Measurements from ENCODE around the gene MT1X. TPM values are rescaled to one million over a fixed set of nuclear protein-coding genes. Genes with fewer than 3 reads are reported as not detected.

MT1X gene
- 17.2 and 17.8 TPM in 2 replicates for total RNA-seq (2014; rRNA removed; shearing (Covaris generic))
- polyA plus RNA-seq (2015; cell fraction: cytosol; rRNA removed) = 37.9 and 46.2 TPM in 2 replicates
- 2.9 and 3.6 TPM in 2 replicates for polyA plus RNA-seq (2015; cell fraction: nucleus; rRNA removed)

DNA sequence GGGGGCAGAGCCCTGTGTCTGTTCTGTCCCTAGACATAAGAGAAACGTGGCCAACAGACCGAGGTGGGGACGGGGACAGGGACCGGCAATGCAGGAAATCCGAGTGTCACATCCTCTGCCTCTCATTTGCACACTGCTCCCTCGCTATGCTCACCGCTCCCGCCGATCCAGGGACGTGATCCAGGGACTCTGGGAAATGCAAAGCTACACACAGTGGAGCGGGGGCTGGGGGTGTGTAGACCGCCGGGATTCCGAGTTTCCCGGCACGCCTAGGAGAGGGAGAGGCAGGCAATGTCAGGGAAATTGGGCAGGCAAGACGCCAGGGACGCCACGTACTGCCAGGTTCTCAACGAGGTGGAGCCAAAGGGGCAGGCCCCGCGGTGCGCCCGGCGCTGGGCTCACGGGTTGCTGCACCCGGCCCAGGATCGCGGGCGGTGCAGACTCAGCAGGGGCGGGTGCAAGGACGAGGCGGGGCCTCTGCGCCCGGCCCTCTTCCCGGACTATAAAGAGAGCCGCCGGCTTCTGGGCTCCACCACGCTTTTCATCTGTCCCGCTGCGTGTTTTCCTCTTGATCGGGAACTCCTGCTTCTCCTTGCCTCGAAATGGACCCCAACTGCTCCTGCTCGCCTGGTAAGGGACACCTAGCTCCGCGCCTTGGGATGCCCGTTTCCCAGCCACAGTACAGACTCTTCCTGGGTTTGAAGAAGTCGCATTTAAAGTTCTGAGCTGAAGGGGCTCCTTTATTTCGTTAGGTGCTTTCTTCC lies at the start of gene MT1X:
TSS of gene MT1X (plus strand) at position 532 of the 764 bp plus-strand sequence. CDS start at position 603, 71 bp downstream.
- peak; percentile 79 for DNase-seq (ENCODE audit: low read depth, low spot score)
- in situ Hi-C loops (cut with HindIII; ENCODE audit: low pct_unique_long_range_greater_than_20kb, low sequenced_read_pairs) = no loop called here

DNA sequence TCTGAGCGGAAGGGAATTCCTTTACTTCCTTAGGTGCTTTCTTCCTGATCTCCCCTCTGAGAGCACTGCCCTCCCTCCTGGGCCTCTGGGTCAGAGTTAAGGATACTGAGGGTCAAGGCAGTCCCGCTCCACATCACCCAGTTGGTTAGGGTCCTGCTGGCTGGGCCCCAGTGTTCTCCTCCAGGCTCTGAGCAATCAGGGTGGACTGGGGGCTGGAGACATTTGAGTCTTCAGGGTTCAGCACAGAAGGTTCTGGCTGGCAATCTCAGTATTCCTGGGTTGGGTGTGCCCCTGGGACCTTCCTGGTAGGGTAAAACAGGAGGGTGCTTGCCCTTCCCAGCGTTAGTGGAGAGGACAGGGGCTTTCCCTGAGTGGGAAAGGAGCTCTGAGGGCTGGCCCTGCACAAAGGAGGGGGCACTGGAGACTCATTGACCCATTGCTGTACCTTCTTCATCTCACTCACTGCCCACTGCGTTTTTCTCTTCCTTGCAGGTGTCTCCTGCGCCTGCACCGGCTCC lies 49.4 kb upstream of the MT1X start:
- DNase-seq (ENCODE audit: low read depth, low spot score) = no peak
- in situ Hi-C loops (cut with HindIII; ENCODE audit: low pct_unique_long_range_greater_than_20kb, low sequenced_read_pairs) = no loop called here

DNA sequence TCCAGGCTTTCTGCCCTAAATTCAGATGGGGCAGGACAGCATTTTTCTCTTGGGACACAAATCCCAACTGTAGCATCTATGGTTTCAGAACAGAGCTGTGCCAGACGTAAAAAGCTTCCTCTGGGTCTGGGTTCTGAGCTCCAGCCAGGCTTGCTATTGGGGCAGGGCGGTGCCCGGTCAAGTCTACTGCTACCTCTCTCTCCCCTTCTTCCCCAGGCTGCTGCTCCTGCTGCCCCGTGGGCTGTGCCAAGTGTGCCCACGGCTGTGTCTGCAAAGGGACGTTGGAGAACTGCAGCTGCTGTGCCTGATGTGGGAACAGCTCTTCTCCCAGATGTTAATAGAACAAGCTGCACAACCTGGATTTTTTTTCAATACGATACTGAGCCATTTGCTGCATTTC lies 48.7 kb upstream of the MT1X start:
- in situ Hi-C loops (cut with HindIII; ENCODE audit: low pct_unique_long_range_greater_than_20kb, low sequenced_read_pairs) = no loop called here
- DNase-seq (ENCODE audit: low read depth, low spot score) = no peak

DNA sequence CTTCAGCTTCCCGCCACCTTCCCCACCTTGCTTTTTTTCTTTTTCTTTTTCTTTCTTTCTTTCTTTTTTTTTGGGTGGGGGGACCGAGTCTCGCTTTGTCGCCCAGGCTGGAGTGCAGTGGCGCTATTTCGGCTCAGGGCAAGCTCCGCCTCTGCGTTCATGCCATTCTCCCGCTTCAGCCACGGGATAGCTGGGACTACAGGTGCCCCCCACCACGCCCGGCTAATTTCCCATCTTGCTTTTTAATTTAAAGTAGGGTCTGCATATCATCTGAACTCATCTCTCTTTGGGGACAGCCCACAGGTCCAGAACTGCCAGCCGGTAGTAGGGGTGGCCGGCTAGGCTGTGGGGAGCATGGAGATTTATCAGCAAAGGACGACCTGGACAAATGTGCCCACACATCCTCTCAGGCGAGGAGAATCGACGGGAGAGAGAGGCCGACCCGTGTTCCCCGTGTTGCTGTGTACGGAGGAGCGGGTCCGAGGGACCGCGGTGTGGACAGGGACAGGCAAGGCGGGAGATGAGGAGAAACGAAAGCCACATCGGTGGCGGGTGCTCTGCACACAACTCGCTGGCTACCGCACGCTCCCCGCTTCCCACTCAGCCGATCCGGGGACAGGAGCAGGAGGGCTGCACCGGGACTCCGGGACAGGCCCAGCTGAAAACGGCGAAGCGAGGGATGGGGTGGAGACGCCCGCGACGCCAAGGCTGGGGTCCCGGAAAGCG lies 47.4 kb upstream of the MT1X start:
- DNase-seq (ENCODE audit: low read depth, low spot score) = no peak
- in situ Hi-C loops (cut with HindIII; ENCODE audit: low pct_unique_long_range_greater_than_20kb, low sequenced_read_pairs) = no loop called here

DNA sequence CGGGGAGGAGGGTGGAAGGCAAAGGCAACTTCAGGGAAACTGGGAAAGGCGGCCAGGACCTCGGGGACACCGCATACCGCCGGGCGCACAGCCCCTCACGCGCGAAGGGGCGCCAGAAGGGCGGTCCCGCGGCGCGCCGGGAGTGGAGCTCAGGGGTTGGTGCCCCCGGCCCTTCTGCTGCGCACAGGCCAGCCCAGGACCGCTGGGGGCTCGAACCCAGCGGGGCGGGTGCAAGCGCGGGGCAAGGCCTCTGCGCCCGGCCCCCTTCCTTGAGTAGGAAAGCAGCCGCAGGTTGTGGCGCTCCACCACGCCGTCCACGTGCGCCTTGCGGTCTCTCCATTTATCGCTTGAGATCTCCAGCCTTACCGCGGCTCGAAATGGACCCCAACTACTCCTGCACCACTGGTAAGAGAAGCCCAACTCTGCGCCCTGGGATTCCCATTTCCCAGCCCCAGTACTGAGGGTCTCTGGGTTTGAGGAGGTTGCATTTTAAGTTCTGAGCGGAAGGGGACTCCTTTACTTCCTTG lies 46.8 kb upstream of the MT1X start:
- DNase-seq (ENCODE audit: low read depth, low spot score) = no peak
- in situ Hi-C loops (cut with HindIII; ENCODE audit: low pct_unique_long_range_greater_than_20kb, low sequenced_read_pairs) = no loop called here

DNA sequence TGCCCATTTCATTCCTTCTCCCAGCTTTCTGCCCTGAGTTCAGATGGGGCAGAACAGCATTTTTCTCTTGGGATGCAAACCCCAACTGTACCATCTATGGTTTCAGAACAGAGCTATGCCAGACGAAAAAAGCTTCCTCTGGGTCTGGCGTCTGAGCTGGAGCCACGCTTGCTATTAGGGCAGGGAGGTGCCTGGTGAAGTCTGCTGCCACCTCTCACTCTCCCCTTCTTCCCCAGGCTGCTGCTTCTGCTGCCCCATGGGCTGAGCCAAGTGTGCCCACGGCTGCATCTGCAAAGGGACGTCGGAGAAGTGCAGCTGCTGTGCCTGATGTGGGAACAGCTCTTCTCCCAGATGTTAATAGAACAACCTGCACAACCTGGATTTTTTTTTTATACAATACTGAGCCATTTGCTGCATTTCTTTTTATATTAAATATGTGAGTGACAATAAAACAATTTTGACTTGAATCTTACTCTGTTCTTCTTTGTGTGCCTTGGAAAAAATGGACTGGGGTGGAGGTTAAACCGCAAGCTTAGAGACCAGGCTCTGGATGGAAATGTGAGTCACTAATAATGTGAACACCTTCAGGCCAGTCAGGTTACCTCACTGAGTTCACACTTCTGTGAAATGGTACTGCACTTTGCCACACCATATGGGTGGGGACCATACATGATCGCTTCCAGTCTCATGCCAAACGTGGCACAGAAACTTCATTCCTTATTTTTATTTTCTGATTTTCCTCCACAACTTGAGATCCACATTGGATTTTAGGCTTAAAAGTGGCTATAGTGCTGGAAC lies 45.5 kb upstream of the MT1X start:
- no peak for DNase-seq (ENCODE audit: low read depth, low spot score)
- in situ Hi-C loops (cut with HindIII; ENCODE audit: low pct_unique_long_range_greater_than_20kb, low sequenced_read_pairs) = no loop called here

DNA sequence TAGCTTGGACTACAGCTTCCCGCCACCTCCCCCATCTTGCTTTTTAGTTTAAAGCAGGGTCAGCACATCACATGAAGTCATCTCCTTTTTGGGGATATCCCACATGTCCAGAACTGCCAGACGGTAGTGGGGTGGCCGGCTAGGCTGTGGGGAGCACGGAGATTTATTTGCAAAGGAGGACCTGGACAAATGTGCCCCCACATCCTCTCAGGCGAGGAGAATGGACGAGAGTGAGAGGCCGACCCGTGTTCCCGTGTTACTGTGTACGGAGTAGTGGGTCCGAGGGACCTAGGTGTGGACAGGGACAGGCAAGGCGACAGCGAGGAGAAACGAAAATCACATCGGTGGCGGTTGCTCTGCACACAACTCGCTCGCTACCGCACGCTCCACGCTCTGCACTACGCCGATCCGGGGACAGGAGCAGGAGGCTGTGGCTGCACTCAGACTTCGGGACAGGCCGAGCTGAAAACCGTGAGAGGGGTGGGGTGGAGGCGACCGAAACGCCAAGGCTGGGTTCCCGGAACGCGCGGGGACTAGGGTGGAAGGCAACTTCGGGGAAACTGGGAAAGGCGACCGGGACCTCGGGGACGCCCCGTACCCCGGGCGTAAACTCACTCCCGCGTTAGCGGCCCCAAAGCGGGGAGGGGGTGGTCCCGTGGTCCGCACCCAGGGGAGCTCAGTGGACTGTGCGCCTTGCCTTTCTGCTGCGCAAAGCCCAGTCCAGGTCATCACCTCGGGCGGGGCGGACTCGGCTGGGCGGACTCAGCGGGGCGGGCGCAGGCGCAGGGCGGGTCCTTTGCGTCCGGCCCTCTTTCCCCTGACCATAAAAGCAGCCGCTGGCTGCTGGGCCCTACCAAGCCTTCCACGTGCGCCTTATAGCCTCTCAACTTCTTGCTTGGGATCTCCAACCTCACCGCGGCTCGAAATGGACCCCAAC lies 44.2 kb upstream of the MT1X start, which contains the start of gene MT1A:
TSS of gene MT1A (plus strand) at position 853 of the 937 bp plus-strand sequence. CDS start at position 926, 73 bp downstream.
- no peak for DNase-seq (ENCODE audit: low read depth, low spot score)
- in situ Hi-C loops (cut with HindIII; ENCODE audit: low pct_unique_long_range_greater_than_20kb, low sequenced_read_pairs) = no loop called here

DNA sequence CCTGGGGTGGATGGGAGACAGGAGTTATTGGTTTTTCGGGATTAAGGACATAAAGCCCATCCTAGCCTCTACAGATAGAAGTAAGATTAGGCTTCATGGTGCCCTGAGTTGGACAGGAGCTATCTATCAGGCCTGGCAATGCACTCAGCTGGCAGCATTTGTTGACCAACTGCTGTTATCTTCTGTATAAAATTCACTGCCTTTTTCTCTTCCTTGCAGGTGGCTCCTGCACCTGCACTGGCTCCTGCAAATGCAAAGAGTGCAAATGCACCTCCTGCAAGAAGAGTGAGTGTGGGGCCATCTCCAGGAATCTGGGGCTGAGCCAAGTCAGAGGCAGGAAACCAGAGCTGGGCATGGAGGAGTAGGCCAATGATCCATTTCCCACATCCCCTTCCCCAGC lies 43.2 kb upstream of the MT1X start:
- in situ Hi-C loops (cut with HindIII; ENCODE audit: low pct_unique_long_range_greater_than_20kb, low sequenced_read_pairs) = no loop called here
- DNase-seq (ENCODE audit: low read depth, low spot score) = no peak

DNA sequence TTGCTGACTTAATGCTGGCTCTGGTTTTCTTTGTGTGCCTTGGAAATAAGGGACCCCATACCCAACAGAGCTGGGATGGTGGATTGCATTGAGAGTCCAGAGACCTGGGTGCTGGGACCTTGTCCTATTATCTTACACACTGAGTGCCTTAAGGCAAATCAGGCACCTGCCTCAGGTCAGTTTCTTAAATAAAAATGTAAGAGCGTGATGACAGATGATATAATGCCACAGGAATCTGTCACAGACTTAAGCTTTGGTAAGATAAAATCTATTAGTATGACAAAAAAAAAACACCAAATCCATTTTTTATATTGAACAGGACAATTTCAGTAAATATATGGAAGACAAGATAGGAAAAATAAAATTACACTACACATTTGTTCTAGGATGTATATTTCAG lies 42.2 kb upstream of the MT1X start:
- no peak for DNase-seq (ENCODE audit: low read depth, low spot score)
- in situ Hi-C loops (cut with HindIII; ENCODE audit: low pct_unique_long_range_greater_than_20kb, low sequenced_read_pairs) = no loop called here

DNA sequence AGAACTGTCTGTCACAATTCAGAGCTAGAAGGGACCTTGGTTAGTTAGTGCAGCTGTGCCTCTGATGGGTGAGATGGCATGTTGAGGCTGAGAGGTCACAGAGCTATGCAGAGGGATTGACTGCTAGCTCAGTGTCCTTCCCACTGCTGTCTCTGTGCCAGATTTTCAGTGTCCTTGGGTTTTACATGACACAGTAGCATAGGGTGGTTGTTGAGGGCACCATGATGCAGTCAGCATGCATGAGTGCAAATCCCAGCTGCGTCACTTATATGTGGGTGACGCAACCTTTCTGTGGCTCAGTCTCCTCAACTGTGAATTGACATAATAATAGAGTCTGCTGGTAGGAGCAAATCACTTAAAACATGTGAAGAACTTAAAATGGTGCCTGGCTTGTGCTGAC lies 41.1 kb upstream of the MT1X start:
- DNase-seq (ENCODE audit: low read depth, low spot score) = no peak
- in situ Hi-C loops (cut with HindIII; ENCODE audit: low pct_unique_long_range_greater_than_20kb, low sequenced_read_pairs) = no loop called here

DNA sequence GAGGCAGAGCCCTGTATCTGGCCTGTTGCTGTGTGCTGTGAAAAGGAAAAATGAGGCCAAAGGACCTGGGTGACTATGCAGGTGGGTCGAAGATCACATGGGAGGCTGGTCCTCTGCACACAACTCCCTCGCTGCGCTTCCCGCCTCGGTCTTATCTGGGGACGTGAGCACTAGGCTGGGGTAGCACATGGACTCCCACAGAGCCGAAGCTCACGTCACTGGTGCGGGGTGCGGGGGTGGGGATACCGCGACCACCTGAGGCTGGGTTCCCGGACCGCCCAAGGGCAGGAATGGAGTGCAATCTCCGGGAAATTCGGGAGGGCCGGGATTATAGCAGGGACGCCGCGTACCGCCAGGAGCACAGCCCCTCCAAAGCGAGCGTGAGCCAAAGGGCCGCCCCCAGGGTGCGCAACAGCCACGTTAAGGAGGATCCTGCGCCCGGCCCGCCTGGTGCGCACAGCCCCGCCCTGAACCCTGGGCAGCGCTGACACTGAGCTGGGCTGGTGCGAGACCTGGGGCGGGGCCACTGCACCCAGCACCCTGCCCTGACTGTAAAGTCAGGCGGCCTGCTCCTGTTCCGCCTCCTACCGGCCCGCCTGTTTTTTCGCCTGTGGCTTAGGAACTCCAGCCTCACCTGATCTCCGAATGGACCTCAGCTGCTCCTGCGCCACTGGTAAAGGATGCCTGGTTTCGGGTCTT lies 39.0 kb upstream of the MT1X start:
- no peak for DNase-seq (ENCODE audit: low read depth, low spot score)
- in situ Hi-C loops (cut with HindIII; ENCODE audit: low pct_unique_long_range_greater_than_20kb, low sequenced_read_pairs) = no loop called here

DNA sequence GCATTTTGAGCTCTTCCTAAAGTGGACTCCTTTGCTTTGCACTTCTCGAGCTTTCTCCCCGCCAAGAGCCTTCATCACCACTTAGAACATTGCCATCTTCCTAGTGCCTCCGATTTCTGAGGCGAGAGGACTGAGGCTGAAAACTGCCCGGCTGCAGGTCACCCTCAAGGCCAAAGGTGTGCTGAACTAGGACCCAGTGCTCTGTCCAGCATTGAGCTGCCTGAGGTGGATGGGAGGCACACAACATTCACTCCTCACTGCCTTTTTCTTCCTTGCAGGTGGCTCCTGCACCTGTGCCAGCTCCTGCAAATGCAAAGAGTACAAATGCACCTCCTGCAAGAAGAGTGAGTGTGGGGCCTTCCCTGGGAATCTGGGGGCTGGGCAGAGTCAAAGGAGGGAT lies 38.4 kb upstream of the MT1X start:
- in situ Hi-C loops (cut with HindIII; ENCODE audit: low pct_unique_long_range_greater_than_20kb, low sequenced_read_pairs) = no loop called here
- no peak for DNase-seq (ENCODE audit: low read depth, low spot score)

DNA sequence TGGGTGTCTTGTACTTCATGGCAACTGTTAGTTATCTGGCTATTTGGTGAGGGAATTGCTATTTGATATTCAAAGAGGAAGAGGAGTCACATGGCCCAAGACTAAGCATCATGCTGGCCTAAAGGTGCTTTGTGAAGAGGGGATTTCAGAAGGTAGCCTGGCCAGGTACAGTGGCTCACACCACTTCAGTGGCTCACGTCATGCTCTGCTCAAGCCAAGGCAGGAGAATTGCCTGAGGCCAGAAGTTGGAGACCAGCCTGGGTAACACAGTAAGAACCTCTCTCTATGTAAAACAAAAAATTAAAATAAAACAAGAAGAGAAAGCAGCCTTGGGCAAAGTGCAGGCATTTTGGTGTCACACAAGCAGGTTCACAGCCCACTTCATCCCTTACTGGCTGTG lies 37.0 kb upstream of the MT1X start:
- no peak for DNase-seq (ENCODE audit: low read depth, low spot score)
- in situ Hi-C loops (cut with HindIII; ENCODE audit: low pct_unique_long_range_greater_than_20kb, low sequenced_read_pairs) = no loop called here

DNA sequence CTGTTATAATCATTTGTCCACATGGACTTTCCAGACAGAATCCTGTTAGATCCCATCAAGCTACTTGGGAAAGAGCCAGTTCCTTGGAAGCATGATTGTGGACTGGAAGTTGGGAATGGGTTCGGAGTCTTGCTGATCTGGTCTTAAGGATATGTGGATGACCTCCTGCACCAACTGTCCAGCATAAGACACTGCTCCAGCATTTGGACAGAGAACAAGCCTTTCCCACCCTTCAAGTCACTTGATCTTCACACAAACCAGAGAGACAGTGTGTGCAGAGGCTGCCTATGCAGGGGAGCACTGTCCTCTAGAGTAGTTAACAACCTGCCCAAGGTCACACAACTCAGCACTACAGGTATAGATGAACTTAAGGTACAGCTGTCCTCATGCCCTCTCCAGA lies 36.4 kb upstream of the MT1X start:
- DNase-seq (ENCODE audit: low read depth, low spot score) = no peak
- in situ Hi-C loops (cut with HindIII; ENCODE audit: low pct_unique_long_range_greater_than_20kb, low sequenced_read_pairs) = no loop called here

DNA sequence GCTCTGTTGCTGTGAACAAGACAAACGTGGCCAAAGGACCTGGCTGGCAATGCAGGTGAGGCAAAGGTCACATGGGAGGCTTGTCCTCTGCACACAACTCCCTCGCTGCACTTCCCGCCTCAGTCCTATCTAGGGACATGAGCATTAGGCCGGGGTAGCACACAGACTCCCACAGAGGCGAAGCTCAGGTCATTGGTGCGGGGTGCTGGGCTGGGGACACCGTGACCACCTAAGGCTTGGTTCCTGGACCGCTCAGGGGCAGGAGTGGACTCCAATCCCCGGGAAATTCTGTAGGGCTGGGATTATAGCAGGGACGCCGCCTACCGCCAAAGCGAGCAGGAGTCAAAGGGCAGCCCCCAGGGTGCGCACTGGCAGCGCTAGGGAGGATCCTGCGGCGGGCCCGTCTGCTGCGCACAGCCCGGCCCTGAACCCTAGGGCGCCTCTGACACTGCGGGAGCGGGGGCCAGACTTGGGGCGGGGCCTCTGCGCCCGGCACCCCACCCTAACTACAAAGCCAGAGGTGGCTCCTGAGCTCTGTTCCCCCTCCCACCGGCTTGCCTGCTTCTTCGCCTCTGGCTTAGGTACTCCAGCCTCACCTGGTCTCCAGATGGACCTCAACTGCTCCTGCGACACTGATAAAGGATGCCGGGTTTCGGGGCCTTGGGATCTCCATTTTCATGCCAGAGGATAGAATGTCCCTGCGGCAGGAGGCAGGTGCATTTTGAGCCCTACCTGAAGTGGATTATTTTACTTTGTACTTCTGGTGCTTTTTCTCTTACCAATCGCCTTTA lies 34.4 kb upstream of the MT1X start:
- in situ Hi-C loops (cut with HindIII; ENCODE audit: low pct_unique_long_range_greater_than_20kb, low sequenced_read_pairs) = no loop called here
- DNase-seq (ENCODE audit: low read depth, low spot score) = no peak

Data from SK-MEL-5 (cell line).